ENCODE measurements around the gene TP53RK.

The TP53RK gene

GRCh38 chr20:46706242-46706641, 17.0 kb upstream of the TP53RK start:
- DNase-seq (ENCODE audit: insufficient read length, low spot score) = no peak
- no peak for TF ChIP-seq CTCF (IDR thresholded peaks at IDR 0.05; ENCODE audit: insufficient read depth, missing control alignments)
- no peak for FAIRE-seq

- FAIRE-seq (no peak), DNase-seq (ENCODE audit: insufficient read length, low spot score) (no peak)
- TF ChIP-seq CTCF (IDR thresholded peaks at IDR 0.05; ENCODE audit: insufficient read depth, missing control alignments) = no peak
Observed at GRCh38 chr20:46705378-46705729, 16.1 kb upstream of the TP53RK start.

GRCh38 chr20:46704714-46705377, 15.6 kb upstream of the TP53RK start:
- FAIRE-seq (no peak), DNase-seq (ENCODE audit: insufficient read length, low spot score) (no peak)
- no peak for TF ChIP-seq CTCF (IDR thresholded peaks at IDR 0.05; ENCODE audit: insufficient read depth, missing control alignments)

GRCh38 chr20:46703435-46703834, 14.2 kb upstream of the TP53RK start:
- TF ChIP-seq CTCF (IDR thresholded peaks at IDR 0.05; ENCODE audit: insufficient read depth, missing control alignments) = no peak
- DNase-seq (ENCODE audit: insufficient read length, low spot score) (no peak), FAIRE-seq (no peak)

GRCh38 chr20:46702447-46703203, 13.4 kb upstream of the TP53RK start:
- no peak for DNase-seq (ENCODE audit: insufficient read length, low spot score)
- no peak for TF ChIP-seq CTCF (IDR thresholded peaks at IDR 0.05; ENCODE audit: insufficient read depth, missing control alignments)
- no peak for FAIRE-seq

GRCh38 chr20:46701986-46702385, 12.7 kb upstream of the TP53RK start:
- TF ChIP-seq CTCF (IDR thresholded peaks at IDR 0.05; ENCODE audit: insufficient read depth, missing control alignments) = no peak
- DNase-seq (ENCODE audit: insufficient read length, low spot score) = no peak
- no peak for FAIRE-seq

- FAIRE-seq (no peak), DNase-seq (ENCODE audit: insufficient read length, low spot score) (no peak)
- no peak for TF ChIP-seq CTCF (IDR thresholded peaks at IDR 0.05; ENCODE audit: insufficient read depth, missing control alignments)
Observed at GRCh38 chr20:46701556-46701955, 12.3 kb upstream of the TP53RK start.
